Ramos (cell line): ENCODE measurements around the gene POLE.

Experiments used
- in situ Hi-C: fragments of 300-500 bp; cut with MboI; formaldehyde crosslinking; loops from one replicate; pipeline ENCODE4 v1.14.3; 2022; ENCODE audit warnings: low sequenced_read_pairs; ENCODE audit not compliant: unreplicated experiment

The POLE gene

GRCh38 chr12:132687211-132688164 is at the start of gene POLE, which contains the start of gene PXMP2:
Gene POLE (minus strand): TSS chr12:132687342. CDS start chr12:132687315, 27 bp downstream.
Gene PXMP2 (plus strand): TSS chr12:132687587. CDS start chr12:132687671, 84 bp downstream.
- in situ Hi-C loops, result no loop called here

- in situ Hi-C loops, result no loop called here
Measured at GRCh38 chr12:132736913-132737312, 49.8 kb upstream of the POLE start.

GRCh38 chr12:132736378-132736777 is 49.2 kb upstream of the POLE start:
- in situ Hi-C loops, result no loop called here

GRCh38 chr12:132735496-132735895 is 48.4 kb upstream of the POLE start:
- in situ Hi-C loops, result no loop called here

- in situ Hi-C loops, result no loop called here
Measured at GRCh38 chr12:132734206-132734605, 47.1 kb upstream of the POLE start.

GRCh38 chr12:132731574-132731973 is 44.4 kb upstream of the POLE start:
- in situ Hi-C loops, result no loop called here

- in situ Hi-C loops, result no loop called here
Measured at GRCh38 chr12:132730353-132730752, 43.2 kb upstream of the POLE start.

- in situ Hi-C loops, result no loop called here
Measured at GRCh38 chr12:132729541-132730320, 42.6 kb upstream of the POLE start.

- in situ Hi-C loops, result no loop called here
Measured at GRCh38 chr12:132728502-132728901, 41.4 kb upstream of the POLE start.

- in situ Hi-C loops, result no loop called here
Measured at GRCh38 chr12:132727091-132727794, 40.1 kb upstream of the POLE start.

- in situ Hi-C loops, result no loop called here
Measured at GRCh38 chr12:132726386-132726785, 39.2 kb upstream of the POLE start.

GRCh38 chr12:132724506-132725241 is 37.5 kb upstream of the POLE start:
- in situ Hi-C loops, result no loop called here

GRCh38 chr12:132723764-132724140 is 36.6 kb upstream of the POLE start:
- in situ Hi-C loops, result no loop called here

GRCh38 chr12:132723015-132723763 is 36.0 kb upstream of the POLE start:
- in situ Hi-C loops, result no loop called here

- in situ Hi-C loops, result no loop called here
Measured at GRCh38 chr12:132720606-132721345, 33.6 kb upstream of the POLE start.

GRCh38 chr12:132719954-132720324 is 32.8 kb upstream of the POLE start:
- in situ Hi-C loops, result no loop called here

GRCh38 chr12:132719141-132719953 is 32.2 kb upstream of the POLE start:
- in situ Hi-C loops, result no loop called here

GRCh38 chr12:132718644-132719043 is 31.5 kb upstream of the POLE start:
- in situ Hi-C loops, result no loop called here
